ENCODE data around the gene PRKCSH.

PRKCSH gene

GRCh38 chr19:11499220-11499726 lies 63.8 kb downstream of the PRKCSH start:
- in situ Hi-C loops (cut with MboI; ENCODE audit: low sequenced_read_pairs), result no loop called here

- in situ Hi-C loops (cut with MboI; ENCODE audit: low sequenced_read_pairs), result no loop called here
Observed at GRCh38 chr19:11499890-11500420, 64.5 kb downstream of the PRKCSH start.

All from HL-60/S4 treated with phorbol 12-myristate 13-acetate at 8.2 ng/mL for 4 days and 3 days (cell line).